GM08714 (cell line): ENCODE results near the gene NALF2.

Experiments
- H3K4me3 ChIP-seq: fragments of 200-500 bp; sonication (Bioruptor generic); 2 replicates; pipeline ENCODE4 v1.5.1; 2014; ENCODE audit warnings: mild to moderate bottlenecking, low read length, inconsistent platforms
- ZNF274 ChIP-seq: IDR thresholded peaks from 2 replicates; pipeline ENCODE4 v1.6.1; 2012; ENCODE audit warnings: mild to moderate bottlenecking, low read depth, low read length

NALF2 gene

DNA sequence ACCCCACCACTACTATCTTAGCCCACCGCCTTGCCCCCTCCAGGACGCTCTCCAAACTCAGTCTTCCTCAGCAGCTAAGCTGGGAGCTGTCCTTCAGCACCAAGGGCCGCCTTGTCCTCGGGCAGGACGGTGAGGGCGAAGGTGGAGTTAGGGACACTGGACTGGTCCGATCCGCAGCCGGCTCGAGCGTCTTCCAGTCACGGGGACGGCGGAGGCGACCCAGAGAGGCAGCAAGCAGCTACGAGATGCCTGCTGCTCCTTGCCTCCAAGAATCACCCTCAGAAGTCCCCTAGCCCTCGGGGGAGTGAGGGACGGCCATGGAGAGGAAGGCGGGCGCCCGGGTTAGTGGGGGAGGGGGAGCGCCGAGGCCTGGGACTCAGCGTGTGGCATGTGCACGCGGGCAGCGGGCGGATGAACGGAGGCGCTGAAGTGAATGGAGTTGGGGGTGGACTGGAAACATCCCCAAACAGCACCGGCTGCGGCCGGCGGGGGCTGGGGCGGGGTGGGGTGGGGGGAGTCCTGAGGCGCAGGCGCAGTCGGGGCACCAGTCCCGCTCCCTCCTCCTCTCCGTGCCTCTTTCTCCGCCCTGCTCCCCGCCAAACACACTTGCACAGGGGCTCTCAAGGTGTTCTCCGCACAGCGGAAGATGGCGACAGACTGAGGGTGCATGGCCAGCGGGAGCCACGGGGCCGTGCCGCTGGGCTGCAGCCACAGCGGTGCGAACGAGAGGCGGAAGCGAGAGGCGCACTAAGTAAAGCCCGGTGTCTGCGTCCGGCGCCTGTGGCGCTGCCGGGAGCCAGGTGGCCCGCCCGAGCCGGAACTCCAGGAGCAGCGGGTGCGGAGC, at the start of gene NALF2:
NALF2 (plus strand) TSS at position 545 of the 844 bp plus-strand sequence. CDS start 957 bp downstream, outside the sequence.
- H3K4me3 ChIP-seq: peak within 1 kb of the TSS; percentile 1; the same call in 1 of the 2 replicates
- no peak for TF ChIP-seq ZNF274

DNA sequence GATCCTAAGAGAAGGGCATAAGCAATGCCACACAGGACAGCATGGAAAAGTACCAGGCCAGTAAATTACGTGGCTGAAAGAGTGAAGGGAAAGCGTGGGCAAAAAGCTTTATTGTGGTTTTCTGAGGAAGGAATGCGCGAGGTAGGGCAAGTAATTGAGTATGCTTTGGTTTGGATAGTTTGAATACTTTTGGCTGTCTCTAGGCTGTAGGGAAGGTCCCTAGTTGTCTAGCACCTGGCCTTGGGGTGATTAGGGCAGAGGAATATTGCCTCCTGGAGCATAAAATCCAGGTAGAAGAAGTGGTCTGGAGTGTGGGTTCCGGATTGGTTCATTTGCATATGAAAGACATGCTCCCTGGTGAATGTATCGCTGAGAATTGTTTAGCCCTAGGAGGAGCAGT, 46.4 kb upstream of the NALF2 start:
- no peak overlapping the region for H3K4me3 ChIP-seq
- no peak for TF ChIP-seq ZNF274

DNA sequence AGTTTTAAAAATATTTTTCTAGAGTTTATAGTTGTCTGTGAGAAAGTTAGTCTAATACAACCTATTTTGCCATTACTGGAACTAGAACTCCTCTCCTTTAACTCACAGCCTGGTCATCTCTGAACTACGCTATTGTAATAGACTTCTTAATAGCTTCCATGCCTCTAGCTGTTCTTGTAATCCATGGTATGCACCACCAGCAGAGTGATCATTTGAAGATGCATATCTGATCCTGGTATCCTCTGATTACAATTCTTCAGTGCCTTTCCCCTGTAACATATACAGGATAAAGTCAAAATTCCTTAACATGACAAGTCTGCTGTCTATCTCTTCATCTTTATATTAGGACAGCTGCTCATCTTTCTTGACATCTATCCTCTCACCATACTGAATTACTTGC, 37.6 kb upstream of the NALF2 start:
- no peak overlapping the region for H3K4me3 ChIP-seq
- TF ChIP-seq ZNF274: no peak

DNA sequence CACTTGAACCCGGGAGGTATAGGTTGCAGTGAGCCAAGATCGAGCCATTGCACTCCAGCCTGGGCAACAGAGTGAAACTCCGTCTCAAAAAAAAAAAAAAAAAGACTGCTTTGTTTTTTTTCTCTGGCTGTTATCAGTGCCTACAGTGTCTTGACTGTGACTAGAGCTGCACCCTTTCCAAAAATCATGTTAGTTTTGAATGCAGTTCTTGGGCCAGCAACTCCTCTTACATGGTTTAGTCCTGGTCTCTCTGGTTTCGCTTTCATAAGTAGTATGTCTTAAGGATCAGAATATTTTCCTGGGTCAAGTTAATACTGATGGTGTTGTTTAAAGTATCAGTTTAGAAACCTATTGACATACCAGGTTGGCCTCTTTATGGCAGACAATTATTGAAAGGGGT, 34.2 kb upstream of the NALF2 start:
- no peak for TF ChIP-seq ZNF274
- no peak overlapping the region for H3K4me3 ChIP-seq

DNA sequence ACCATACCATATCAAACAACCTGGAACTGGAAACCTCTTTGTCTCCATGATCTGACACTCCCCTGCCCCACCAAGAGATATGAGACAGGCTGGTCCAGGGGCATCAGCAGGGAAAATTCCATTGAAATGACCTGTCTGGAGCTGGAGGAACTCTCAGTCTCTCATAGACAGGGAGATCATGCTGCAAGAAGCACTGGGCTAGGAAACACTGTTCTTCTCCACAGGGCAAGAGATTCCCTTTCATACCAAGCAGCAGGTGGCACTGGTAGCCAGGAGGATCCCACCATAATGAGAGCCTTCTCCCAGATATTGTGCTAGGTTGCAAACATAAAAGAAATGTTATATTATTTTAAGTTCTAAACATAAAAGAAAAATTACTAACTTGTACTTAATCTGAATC, 14.5 kb upstream of the NALF2 start:
- no peak overlapping the region for H3K4me3 ChIP-seq
- no peak for TF ChIP-seq ZNF274

DNA sequence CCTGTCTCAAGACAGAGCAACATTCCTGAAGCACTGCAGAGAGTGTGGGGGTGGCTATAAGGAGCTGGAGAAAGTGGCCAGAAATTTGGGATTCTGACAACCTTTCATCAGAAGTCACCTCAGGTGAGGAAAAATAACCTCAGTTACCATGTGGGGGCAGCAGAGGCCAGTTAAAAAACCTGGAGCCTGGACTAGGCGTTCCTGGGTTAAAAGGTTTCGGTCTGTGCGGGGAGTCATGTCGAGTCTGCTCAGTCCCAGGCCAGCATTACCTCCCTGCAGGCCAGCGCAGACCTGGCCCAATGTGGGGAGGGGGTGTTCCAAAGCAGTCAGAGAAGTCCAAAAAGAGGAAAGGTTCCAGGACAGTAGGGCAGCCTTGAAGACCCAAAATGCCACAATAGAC, 10.9 kb upstream of the NALF2 start:
- no peak overlapping the region for H3K4me3 ChIP-seq
- no peak for TF ChIP-seq ZNF274

DNA sequence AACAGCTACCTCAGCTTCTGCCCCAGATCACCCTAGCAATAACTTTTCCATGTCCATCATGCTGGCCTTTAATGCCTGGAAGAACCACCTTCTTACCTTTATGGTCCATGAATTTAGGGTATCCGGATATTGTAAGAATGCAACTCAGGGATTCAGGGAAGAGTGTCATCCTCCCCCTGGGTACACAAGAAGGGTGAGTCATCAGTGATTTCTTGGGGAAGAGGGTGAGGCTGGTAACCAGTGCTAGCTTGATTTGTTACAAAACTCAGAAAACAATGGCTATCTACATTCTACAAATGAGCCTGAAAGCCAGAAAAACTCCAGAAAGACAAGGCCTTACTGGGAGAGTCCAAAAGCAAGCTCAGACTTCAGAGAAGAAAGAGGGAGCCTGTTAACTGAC, 10.4 kb upstream of the NALF2 start:
- no peak overlapping the region for H3K4me3 ChIP-seq
- TF ChIP-seq ZNF274: no peak

DNA sequence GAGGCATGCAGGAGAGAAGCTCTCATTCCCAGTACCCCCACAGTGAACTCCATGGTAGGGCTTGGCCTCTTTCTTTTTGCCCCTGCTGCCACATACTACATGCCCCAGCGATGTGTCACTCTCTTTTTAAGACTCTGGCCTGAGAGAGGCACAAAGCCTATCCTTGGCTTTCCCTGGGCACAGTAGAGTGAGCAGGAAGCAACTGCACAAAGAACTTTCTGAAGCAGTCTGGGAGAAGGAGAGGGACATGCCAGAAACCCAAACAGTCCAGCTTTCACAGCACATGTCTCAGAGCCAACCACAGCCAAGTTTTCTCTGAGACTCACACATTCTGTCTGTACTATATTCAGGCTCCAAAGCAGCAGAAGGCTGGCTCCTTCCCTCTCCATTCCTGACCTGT, 7.9 kb upstream of the NALF2 start:
- H3K4me3 ChIP-seq: no peak overlapping the region
- TF ChIP-seq ZNF274: no peak

DNA sequence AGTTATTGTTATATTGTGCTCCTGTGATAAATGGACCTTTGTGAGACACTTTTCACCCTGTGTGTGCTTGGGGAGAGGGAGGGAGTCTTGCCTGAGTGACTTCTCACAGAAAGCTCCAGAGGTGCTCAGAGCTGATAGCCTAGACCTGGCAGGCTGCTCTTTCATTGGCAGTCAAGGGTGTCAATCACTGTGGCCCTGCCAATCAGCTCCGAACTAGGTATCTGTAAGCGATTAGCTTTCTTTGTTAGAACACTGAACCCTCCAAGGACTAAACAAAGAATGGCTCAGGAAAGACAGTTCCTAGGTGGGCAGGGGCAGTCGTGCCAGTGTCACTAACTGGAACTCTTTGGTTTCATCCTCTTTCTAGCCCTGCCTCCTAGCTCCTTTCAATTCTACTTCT, 2.7 kb upstream of the NALF2 start:
- no peak overlapping the region for H3K4me3 ChIP-seq
- TF ChIP-seq ZNF274: no peak

DNA sequence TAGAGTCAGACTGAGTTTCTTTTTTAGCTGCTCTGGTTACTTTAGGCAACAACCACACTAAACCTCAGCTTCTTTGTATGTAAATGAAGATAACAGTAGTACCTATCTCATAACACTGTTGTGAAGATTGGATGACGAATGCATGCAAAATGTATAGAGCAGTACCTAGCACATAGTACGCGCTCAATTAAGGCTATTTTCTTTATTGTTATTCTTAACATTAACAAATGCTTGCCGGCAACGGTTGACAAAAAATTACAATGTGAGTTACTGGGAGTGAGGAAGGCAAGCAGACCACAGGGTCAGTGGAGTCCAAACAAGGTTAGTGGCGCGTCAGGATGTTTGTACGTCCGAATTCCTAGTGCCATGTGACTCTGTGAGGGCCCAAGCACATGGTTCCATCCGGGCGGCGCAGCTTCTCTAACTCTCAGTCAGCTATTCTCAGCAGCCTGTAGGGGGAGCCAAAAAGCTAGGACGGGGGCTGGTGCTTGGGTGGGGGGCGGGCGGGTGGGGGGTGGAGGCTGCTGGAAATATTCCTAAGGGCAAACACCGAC, 821 bp upstream of the NALF2 start:
- TF ChIP-seq ZNF274: no peak
- no peak overlapping the region for H3K4me3 ChIP-seq

DNA sequence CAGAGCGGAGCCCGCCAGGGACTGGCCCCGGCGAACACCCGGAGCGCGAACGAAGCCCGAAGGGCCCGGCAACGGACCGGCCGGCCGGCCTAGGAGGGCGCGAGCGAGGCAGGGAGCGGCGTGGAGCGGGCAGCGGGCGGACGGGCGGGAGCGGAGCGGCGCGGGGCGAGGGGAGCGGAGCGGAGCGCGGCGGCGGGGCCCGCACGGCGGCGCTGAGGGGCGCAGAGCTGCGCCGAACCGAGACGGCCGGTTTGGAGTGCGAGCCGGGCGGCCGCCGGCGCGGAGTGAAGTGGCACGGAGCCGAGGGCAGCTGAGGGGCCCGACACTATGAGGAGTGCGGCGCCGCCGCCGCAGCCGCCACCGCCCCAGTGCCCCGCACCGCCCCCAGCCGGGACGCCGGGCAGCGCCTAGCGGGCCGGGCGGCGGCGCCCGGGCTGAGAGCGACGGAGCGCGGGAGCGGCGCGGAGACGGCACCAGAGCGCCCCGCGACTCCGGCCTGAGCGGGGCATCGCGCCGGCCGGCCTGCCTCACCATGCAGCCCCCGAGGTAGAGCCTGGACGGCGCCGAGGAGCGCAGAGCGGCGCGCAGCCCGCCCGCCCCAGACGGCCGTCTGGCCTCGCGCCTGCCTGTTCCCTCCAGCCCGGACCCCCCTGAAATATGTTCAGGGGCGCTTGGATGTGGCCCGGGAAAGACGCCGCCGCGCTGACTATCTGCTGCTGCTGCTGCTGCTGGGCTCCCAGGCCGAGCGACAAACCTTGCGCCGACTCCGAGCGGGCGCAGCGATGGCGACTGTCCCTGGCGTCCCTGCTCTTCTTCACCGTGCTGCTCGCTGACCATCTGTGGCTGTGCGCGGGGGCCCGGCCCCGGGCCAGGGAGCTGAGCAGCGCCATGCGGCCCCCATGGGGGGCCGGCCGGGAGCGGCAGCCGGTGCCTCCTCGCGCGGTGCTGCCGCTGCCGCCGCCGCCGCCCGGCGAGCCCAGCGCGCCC, 793 bp downstream of the NALF2 start:
- H3K4me3 ChIP-seq: peak overlapping the region; percentile 1; the same call in 1 of the 2 replicates

DNA sequence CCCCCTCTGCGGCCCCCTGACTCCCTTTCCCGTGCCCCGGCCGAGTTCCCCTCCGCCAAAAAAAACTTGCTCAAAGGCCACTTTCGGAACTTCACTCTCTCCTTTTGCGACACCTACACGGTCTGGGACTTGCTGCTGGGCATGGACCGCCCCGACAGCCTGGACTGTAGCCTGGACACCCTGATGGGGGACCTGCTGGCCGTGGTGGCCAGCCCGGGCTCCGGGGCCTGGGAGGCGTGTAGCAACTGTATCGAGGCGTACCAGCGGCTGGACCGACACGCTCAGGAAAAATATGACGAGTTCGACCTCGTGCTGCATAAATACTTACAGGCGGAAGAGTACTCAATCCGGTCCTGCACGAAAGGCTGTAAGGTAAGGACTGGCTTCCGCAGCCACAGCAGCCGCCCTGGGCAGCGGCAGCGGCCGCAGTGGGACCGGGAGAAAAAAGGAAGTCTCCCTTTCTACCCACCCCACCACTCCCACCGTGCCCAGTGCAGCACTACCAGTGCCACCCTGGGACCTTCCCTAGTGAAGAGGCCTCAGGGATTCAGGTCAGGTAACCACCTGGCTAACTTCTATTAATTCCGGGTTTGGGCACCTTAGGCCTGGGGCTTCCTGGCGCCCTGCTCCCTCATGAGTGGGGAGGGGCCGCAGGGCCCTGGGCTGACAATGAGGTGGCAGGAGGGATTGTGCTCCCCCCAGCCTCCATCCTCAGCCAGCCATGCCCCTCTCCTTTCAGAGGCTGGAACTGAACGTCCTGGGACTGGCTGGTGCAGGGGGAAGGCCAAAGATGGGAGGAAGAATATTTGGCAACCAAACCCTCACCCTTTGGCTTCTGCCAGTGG, 1.9 kb downstream of the NALF2 start:
- no peak for TF ChIP-seq ZNF274
- H3K4me3 ChIP-seq: no peak overlapping the region

More for the DNA sequence above, 793 bp downstream of the NALF2 start:
- TF ChIP-seq ZNF274: no peak
